Measurements from ENCODE around the gene TMEM170B.

- TF ChIP-seq EZH2phosphoT487 (IDR thresholded peaks at IDR 0.05; ENCODE audit: borderline replicate concordance) (no peak), CTCF (conservative IDR thresholded peaks at IDR 0.05; ENCODE audit: low read length) (no peak)
Observed at GRCh38 chr6:11563793-11564192, 26.2 kb downstream of the TMEM170B start.

All from Loucy (cell line).